ENCODE results near the gene MSN. TPM values are rescaled to one million over a fixed set of nuclear protein-coding genes. Genes with fewer than 3 reads are reported as not detected.
"Not testable (repeated sequence)": the region's sequence is repeated elsewhere in the genome, so short reads cannot be mapped to it uniquely, and the experiment has no call there.

The MSN gene
- polyA plus RNA-seq, 1 donor from 2014 or later: 2.3 TPM

DNA sequence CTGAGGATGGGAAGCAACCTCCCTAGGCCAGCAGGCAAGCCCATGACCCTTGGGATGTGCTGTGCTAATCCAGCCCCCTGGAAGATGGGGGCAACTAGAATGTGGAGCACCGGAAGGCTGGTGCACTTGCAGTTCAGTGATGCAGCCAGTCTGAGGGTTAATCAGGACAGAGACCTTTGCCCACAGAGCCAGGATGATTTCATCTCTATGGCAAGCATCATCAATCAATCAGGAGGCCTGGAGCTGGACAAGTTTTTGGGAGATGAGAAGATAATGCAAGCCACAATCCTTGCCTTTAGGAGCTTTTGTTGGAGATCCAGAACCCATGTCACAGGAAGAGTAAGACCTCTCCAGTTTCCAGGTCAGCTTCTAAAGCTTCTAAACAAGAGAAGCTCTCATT, 15.4 kb upstream of the MSN start:
- Histone ChIP-seq H3K9me2 (ENCODE audit: insufficient read depth, low read length) (no peaks in the 10 kb centered on the region), H3K27me3 (ENCODE audit: insufficient read depth, low read depth, low read length) (no peaks in the 10 kb centered on the region), H3K27ac (ENCODE audit: low read length) (no peak overlapping the region), H3K9me3 (ENCODE audit: low read length) (no peaks in the 10 kb centered on the region), H3K4me2 (ENCODE audit: low read length) (no peak overlapping the region), H3K4me3 (ENCODE audit: low read length) (no peak overlapping the region), H4K20me1 (ENCODE audit: insufficient read depth) (no peaks in the 10 kb centered on the region), H3K79me2 (replicated peaks; ENCODE audit: insufficient read depth, low read length) (no peaks in the 10 kb centered on the region), H2AFZ (ENCODE audit: low read depth, low read length) (no peak overlapping the region), H3F3A (ENCODE audit: insufficient read depth, low read length, poor library complexity, severe bottlenecking) (no peaks in the 10 kb centered on the region), H3K9ac (ENCODE audit: low read length) (no peak overlapping the region), H3K36me3 (ENCODE audit: insufficient read depth, low read length) (no peaks in the 10 kb centered on the region)
- no peak for TF ChIP-seq EP300 (conservative IDR thresholded peaks at IDR 0.05; ENCODE audit: poor library complexity, severe bottlenecking)
- no peak for TF ChIP-seq MXI1 (conservative IDR thresholded peaks at IDR 0.05; ENCODE audit: poor library complexity, severe bottlenecking)
- no peak for TF ChIP-seq POLR2AphosphoS5 (IDR thresholded peaks at IDR 0.05)
- no peak for TF ChIP-seq SMC3 (conservative IDR thresholded peaks at IDR 0.05; ENCODE audit: poor library complexity)
- no peak for TF ChIP-seq REST (IDR thresholded peaks at IDR 0.05; ENCODE audit: borderline replicate concordance)
- TF ChIP-seq, protein P1, sequence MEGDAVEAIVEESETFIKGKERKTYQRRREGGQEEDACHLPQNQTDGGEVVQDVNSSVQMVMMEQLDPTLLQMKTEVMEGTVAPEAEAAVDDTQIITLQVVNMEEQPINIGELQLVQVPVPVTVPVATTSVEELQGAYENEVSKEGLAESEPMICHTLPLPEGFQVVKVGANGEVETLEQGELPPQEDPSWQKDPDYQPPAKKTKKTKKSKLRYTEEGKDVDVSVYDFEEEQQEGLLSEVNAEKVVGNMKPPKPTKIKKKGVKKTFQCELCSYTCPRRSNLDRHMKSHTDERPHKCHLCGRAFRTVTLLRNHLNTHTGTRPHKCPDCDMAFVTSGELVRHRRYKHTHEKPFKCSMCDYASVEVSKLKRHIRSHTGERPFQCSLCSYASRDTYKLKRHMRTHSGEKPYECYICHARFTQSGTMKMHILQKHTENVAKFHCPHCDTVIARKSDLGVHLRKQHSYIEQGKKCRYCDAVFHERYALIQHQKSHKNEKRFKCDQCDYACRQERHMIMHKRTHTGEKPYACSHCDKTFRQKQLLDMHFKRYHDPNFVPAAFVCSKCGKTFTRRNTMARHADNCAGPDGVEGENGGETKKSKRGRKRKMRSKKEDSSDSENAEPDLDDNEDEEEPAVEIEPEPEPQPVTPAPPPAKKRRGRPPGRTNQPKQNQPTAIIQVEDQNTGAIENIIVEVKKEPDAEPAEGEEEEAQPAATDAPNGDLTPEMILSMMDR (IDR thresholded peaks at IDR 0.05; ENCODE audit: poor library complexity, severe bottlenecking): no peak
- no peak for TF ChIP-seq EZH2 (IDR thresholded peaks at IDR 0.05; ENCODE audit: borderline replicate concordance, insufficient read depth, low read length, poor library complexity, severe bottlenecking)
- no peak for TF ChIP-seq TAF1 (IDR thresholded peaks at IDR 0.05; ENCODE audit: low read depth)
- TF ChIP-seq RAD21 (conservative IDR thresholded peaks at IDR 0.05): no peak

DNA sequence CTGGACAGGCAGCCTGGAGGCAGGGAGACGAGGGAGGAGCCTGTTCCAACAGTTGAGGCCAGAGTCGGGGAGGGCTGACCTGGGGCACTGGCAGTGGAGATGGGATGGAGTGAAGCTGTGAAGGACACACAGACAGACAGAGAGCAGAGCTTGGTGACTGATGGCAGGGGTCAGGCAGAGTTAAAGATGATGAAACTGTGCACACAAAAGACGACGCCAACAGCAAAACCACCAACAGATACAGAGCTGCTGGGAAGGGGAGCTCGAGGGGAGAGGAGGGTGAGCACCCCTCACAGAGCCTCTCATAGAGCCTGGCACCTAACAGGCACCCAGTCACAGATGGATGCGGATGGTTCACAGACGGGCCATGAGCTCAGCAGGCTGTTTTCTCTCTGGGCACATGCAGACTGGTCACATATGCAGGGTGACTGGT, 10.4 kb upstream of the MSN start:
- not testable (repeated sequence) for H3F3A ChIP-seq (ENCODE audit: insufficient read depth, low read length, poor library complexity, severe bottlenecking); H3K4me2 ChIP-seq (ENCODE audit: low read length); H3K79me2 ChIP-seq (replicated peaks; ENCODE audit: insufficient read depth, low read length); H3K9me3 ChIP-seq (ENCODE audit: low read length); H3K27ac ChIP-seq (ENCODE audit: low read length); H3K9ac ChIP-seq (ENCODE audit: low read length); H2AFZ ChIP-seq (ENCODE audit: low read depth, low read length); H3K27me3 ChIP-seq (ENCODE audit: insufficient read depth, low read depth, low read length); H3K4me3 ChIP-seq (ENCODE audit: low read length); H4K20me1 ChIP-seq (ENCODE audit: insufficient read depth); H3K9me2 ChIP-seq (ENCODE audit: insufficient read depth, low read length); H3K36me3 ChIP-seq (ENCODE audit: insufficient read depth, low read length)

GRCh38 chrX:65657659-65658058, 9.8 kb upstream of the MSN start:
- no peaks in the 10 kb centered on the region for H3F3A ChIP-seq (ENCODE audit: insufficient read depth, low read length, poor library complexity, severe bottlenecking)
- H3K79me2 ChIP-seq (replicated peaks; ENCODE audit: insufficient read depth, low read length): no peaks in the 10 kb centered on the region
- no peaks in the 10 kb centered on the region for H3K9me2 ChIP-seq (ENCODE audit: insufficient read depth, low read length)
- H3K4me3 ChIP-seq (ENCODE audit: low read length): no peak overlapping the region
- TF ChIP-seq MXI1 (conservative IDR thresholded peaks at IDR 0.05; ENCODE audit: poor library complexity, severe bottlenecking) (no peak), TAF1 (IDR thresholded peaks at IDR 0.05; ENCODE audit: low read depth) (no peak), REST (IDR thresholded peaks at IDR 0.05; ENCODE audit: borderline replicate concordance) (no peak), EP300 (conservative IDR thresholded peaks at IDR 0.05; ENCODE audit: poor library complexity, severe bottlenecking) (no peak), RAD21 (conservative IDR thresholded peaks at IDR 0.05) (no peak), EZH2 (IDR thresholded peaks at IDR 0.05; ENCODE audit: borderline replicate concordance, insufficient read depth, low read length, poor library complexity, severe bottlenecking) (no peak), POLR2AphosphoS5 (IDR thresholded peaks at IDR 0.05) (no peak), SMC3 (conservative IDR thresholded peaks at IDR 0.05; ENCODE audit: poor library complexity) (no peak)
- TF ChIP-seq, protein P1 (IDR thresholded peaks at IDR 0.05; ENCODE audit: poor library complexity, severe bottlenecking): no peak
- H4K20me1 ChIP-seq (ENCODE audit: insufficient read depth): no peaks in the 10 kb centered on the region
- H3K9me3 ChIP-seq (ENCODE audit: low read length): no peaks in the 10 kb centered on the region
- H2AFZ ChIP-seq (ENCODE audit: low read depth, low read length): no peak overlapping the region
- no peaks in the 10 kb centered on the region for H3K27me3 ChIP-seq (ENCODE audit: insufficient read depth, low read depth, low read length)
- H3K9ac ChIP-seq (ENCODE audit: low read length): no peak overlapping the region
- H3K4me2 ChIP-seq (ENCODE audit: low read length): no peak overlapping the region
- no peak overlapping the region for H3K27ac ChIP-seq (ENCODE audit: low read length)
- H3K36me3 ChIP-seq (ENCODE audit: insufficient read depth, low read length): no peaks in the 10 kb centered on the region
